ENCODE results near the gene CATSPERD. TPM values are rescaled to one million over a fixed set of nuclear protein-coding genes. Genes with fewer than 3 reads are reported as not detected.
A peak's percentile ranks its signal among the peaks of the same experiment; 100 is the strongest.

Gene CATSPERD
- total and polyA plus RNA-seq, 9 of the 15 experiments (the other 6 are each of a cell fraction or from before 2014, with no cell fraction given): not detected

DNA sequence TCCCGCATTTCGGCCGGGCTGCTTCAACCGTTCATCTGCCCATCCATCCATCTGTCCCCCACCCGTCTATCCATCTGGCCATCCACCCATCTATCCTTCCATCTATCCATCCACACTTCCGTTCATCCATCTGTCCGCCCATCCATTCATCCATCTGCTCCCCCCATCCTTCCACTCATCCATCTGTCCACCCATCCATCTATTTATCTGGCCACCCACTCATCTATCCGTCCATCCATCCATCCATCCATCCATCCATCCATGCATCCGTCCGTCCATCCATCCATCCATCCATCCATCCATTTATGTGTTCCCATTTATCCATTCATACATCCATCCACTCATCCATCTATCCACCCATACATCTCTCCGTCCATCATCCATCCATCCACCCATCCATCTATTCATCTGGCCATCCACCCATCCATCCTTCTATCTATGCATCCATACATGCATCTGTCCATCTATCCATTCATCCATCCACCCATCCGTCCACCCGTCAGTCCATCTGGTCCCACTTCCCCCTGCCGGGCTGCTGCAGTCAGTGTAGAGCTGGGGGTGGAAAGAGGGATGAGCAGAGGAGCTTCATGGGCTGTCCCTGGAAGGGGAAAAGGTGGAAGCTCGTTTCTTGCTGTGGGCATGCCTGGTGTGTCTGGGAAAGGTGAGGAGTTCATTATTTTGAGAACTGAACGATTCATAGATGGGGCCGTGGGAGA is 38.9 kb upstream of the CATSPERD start (continued):
- TF ChIP-seq ARID2 (IDR thresholded peaks at IDR 0.05): peak; percentile 19; the same call in 1 of the 2 replicates
- TF ChIP-seq CXXC5 (CRISPR knock-in tag; IDR thresholded peaks at IDR 0.05): no peak
- no peak for TF ChIP-seq EWSR1 (IDR thresholded peaks at IDR 0.05; ENCODE audit: borderline replicate concordance, low read depth, partially characterized antibody)
- TF ChIP-seq, protein P1, sequence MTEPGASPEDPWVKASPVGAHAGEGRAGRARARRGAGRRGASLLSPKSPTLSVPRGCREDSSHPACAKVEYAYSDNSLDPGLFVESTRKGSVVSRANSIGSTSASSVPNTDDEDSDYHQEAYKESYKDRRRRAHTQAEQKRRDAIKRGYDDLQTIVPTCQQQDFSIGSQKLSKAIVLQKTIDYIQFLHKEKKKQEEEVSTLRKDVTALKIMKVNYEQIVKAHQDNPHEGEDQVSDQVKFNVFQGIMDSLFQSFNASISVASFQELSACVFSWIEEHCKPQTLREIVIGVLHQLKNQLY (CRISPR knock-in tag; conservative IDR thresholded peaks at IDR 0.05): no peak
- 0 out of 2 replicates have a peak, but pooled peaks have one; percentile 83 for TF ChIP-seq OTX1 (CRISPR knock-in tag; IDR thresholded peaks at IDR 0.05)
- TF ChIP-seq, protein P2, sequence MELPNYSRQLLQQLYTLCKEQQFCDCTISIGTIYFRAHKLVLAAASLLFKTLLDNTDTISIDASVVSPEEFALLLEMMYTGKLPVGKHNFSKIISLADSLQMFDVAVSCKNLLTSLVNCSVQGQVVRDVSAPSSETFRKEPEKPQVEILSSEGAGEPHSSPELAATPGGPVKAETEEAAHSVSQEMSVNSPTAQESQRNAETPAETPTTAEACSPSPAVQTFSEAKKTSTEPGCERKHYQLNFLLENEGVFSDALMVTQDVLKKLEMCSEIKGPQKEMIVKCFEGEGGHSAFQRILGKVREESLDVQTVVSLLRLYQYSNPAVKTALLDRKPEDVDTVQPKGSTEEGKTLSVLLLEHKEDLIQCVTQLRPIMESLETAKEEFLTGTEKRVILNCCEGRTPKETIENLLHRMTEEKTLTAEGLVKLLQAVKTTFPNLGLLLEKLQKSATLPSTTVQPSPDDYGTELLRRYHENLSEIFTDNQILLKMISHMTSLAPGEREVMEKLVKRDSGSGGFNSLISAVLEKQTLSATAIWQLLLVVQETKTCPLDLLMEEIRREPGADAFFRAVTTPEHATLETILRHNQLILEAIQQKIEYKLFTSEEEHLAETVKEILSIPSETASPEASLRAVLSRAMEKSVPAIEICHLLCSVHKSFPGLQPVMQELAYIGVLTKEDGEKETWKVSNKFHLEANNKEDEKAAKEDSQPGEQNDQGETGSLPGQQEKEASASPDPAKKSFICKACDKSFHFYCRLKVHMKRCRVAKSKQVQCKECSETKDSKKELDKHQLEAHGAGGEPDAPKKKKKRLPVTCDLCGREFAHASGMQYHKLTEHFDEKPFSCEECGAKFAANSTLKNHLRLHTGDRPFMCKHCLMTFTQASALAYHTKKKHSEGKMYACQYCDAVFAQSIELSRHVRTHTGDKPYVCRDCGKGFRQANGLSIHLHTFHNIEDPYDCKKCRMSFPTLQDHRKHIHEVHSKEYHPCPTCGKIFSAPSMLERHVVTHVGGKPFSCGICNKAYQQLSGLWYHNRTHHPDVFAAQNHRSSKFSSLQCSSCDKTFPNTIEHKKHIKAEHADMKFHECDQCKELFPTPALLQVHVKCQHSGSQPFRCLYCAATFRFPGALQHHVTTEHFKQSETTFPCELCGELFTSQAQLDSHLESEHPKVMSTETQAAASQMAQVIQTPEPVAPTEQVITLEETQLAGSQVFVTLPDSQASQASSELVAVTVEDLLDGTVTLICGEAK (IDR thresholded peaks at IDR 0.05): no peak
- TF ChIP-seq, protein P2 (CRISPR knock-in tag; IDR thresholded peaks at IDR 0.05): no peak
- no peak for TF ChIP-seq ZNF778 (CRISPR knock-in tag; IDR thresholded peaks at IDR 0.05)
- no peak for TF ChIP-seq COPS2 (conservative IDR thresholded peaks at IDR 0.05)
- no peak for TF ChIP-seq KAT2B (IDR thresholded peaks at IDR 0.05; ENCODE audit: low read depth, low read length)
- TF ChIP-seq, protein P3, sequence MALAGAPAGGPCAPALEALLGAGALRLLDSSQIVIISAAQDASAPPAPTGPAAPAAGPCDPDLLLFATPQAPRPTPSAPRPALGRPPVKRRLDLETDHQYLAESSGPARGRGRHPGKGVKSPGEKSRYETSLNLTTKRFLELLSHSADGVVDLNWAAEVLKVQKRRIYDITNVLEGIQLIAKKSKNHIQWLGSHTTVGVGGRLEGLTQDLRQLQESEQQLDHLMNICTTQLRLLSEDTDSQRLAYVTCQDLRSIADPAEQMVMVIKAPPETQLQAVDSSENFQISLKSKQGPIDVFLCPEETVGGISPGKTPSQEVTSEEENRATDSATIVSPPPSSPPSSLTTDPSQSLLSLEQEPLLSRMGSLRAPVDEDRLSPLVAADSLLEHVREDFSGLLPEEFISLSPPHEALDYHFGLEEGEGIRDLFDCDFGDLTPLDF (CRISPR knock-in tag; IDR thresholded peaks at IDR 0.05): no peak
- no peak for TF ChIP-seq ZZZ3 (IDR thresholded peaks at IDR 0.05)
- TF ChIP-seq L3MBTL2 (IDR thresholded peaks at IDR 0.05): no peak
- no peak for TF ChIP-seq LEF1 (IDR thresholded peaks at IDR 0.05)
- no peak for TF ChIP-seq SLC30A9 (CRISPR knock-in tag; IDR thresholded peaks at IDR 0.05)

All from K562 (cell line).